NCI-H1694 treated with DMSO at 0.1 percent for 48 hours (cell line): ENCODE measurements around the gene ALX4.

Experiments used
- DNase-seq: peaks from one replicate; lab custom pipeline; 2025; lab: John Stamatoyannopoulos, UW

Gene ALX4

GRCh38 chr11:44300844-44301563 is 8.9 kb downstream of the ALX4 start:
- no peak for DNase-seq

GRCh38 chr11:44298862-44299261 is 11.1 kb downstream of the ALX4 start:
- no peak for DNase-seq

- DNase-seq = no peak
Observed at GRCh38 chr11:44290208-44290607, 19.7 kb downstream of the ALX4 start.

DNA sequence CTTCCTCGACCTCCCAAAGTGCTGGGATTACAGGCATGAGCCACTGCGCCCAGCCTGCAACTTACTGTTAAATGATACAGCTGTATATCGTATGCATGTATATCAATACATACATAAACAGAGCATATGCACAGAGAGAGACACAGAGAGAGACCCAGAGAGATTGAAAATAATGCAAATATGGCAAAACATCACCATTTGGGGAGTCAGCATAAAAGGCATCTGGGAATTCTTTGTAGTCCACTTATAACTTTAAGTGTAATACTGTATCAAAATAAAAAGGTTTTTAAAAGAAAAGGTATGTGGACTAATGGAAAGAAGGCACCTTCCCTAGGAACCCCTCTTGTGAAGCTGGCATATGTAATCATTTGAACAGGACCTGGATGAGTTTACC is 21.8 kb downstream of the ALX4 start:
- no peak for DNase-seq

- no peak for DNase-seq
Observed at GRCh38 chr11:44286911-44287310, 23.0 kb downstream of the ALX4 start.

- DNase-seq = peak; percentile 69
Observed at GRCh38 chr11:44286268-44286880, 23.6 kb downstream of the ALX4 start.

- DNase-seq = no peak
Observed at GRCh38 chr11:44285756-44286155, 24.2 kb downstream of the ALX4 start.

DNA sequence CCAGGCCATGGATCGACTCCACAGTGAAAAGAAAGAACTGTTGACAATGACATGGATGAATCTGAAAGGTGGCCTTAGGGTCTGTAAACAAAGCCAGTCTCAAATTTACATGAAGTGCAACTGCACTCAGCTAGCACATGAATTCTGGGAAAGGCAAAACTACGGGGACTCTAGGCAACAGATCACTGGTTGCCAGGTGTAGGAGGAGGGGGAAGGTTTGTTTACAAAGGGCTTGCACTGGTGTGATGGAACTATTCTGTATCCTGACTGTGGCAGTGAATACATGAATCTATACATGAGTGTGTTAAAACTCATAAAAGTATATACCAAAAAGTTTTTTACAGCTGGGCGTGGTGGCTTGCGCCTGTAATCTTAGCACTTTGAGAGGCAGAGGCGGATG is 27.3 kb downstream of the ALX4 start:
- DNase-seq = no peak

DNA sequence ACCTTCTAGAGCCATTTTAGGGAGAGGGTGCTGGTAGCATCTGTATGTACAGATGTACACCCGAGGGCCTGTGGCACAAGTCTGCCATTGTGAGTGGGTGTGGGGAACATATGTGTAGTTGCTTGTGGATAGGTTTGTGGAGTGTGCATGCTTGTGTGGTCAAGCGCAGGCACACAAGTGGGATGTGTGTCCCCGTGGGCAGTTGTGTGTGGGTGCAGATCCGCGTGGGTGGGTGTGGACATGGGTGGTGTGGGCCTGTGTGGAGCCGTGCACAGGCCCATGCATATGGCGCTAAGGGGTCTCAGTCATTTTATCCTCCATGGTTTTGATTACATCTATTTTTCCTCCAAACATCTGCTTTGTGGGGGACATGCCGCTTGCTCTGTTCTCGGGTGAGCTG is 28.8 kb downstream of the ALX4 start:
- no peak for DNase-seq

DNA sequence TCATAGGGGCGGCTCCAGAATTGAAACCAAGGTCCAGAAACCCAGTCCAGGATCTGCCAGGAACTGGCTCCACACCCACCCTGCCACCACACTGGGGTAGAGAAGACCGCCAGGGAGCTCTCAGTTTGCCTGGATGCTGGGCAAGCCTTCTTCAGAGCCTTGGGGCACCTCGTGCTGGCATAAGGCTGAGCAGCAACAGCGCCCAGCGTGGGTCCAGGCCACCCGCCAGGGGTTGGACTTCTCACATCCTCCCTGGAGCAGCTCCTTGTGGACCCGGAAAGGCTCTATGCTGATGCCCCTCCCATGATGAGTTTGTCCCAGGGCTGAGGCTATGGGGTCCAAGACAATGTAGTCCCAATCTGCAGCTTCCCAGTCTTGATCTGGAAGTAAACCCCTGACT is 29.7 kb downstream of the ALX4 start:
- DNase-seq = no peak

- DNase-seq = no peak
Observed at GRCh38 chr11:44279483-44279882, 30.5 kb downstream of the ALX4 start.

DNA sequence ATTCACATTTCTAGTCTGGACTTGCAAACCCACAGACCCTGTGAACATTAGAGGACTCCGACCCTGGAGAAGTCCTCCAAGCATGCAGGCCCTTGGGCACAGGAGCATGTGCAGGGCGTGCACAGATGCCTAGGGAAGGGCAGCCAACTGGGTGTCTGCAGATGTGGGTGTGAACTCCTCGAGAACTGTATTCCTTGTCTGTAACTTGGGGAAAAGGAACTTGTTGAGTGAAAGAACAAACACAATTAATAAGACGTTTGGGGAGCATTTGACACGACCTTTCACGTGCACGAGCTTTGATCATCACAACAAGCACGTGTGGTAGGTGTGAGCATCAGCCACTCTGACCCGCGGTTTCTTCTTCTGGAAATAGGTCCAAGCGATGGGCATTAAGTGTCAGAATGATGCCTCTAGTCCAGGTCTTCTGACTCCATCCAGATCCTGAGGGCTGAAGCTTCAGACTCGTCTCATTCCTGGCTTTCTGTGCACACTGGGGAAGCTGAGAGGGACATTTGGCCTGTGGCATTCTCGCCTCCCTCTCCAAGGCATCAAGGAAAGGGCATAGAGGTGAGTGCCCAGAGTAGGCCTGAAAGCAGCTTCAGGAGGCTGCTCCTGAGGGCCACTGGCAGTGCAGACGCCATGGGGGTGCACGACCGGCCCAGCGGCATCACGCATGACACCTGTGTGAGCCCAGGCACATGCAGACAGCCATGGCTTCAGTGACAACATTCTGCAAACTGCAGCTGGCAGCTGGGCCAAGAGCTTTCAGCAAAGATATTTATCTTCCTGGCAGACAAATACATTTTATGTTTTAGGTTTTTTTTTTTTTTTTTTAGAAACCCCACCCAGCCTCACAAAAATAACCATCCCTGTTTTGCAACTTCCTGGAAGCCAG is 32.5 kb downstream of the ALX4 start:
- no peak for DNase-seq

GRCh38 chr11:44275961-44276550 is 33.9 kb downstream of the ALX4 start:
- DNase-seq = no peak

DNA sequence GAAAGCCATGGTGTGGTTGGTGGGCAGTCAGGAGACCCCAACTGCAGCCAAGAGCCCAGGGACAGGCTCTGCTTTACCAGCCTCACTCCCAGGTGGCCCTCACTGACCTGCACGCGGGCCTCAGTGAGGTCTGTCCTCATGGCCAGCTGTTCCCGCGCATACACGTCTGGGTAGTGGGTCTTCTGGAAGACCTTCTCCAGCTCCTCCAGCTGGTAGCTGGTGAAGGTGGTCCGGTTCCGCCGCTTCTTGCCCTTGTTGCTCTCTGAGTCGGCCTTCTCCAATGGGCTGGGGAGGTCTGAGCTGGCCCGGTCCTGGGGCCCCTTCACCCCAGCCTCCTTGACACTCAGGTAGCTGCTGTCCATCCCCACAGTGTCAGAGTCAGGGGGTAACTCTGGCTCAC is 34.7 kb downstream of the ALX4 start:
- no peak for DNase-seq

DNA sequence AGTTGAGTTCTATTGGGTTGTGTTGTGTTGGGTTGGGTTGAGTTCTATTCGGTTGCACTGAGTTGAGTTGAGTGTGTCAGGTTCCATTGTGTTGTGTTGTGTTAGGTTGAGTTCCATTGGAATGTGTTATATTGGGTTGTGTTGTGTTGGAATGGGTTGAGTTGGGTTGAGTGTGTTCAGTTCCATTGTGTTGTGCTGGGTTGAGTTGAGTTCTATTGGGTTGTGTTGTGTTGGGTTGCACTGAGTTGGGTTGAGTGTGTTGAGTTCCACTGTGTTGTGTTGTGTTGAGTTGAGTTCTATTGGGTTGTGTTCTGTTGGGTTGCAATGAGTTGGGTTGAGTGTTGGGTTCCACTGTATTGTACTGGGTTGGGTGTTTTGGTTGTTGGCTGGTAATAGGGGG is 35.5 kb downstream of the ALX4 start:
- no peak for DNase-seq

DNA sequence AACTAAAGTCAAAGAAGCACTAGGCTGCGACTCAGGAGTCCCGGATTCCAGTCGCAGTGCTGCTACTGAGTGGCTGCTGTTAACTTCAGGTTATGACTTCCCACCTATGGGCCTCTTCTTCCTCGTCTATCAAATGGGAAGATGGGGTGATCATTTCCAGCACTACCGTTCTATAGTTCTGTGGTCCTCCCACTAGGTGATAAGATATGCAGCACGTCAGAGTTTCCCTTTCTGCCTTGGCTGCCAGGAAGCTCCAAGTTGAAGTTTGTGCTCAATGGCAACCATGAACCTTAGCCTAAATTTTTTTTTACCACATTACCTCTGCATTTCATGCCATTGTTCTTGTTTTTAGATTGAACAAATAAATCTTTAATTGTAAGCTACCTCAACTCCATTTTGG is 38.7 kb downstream of the ALX4 start:
- no peak for DNase-seq

DNA sequence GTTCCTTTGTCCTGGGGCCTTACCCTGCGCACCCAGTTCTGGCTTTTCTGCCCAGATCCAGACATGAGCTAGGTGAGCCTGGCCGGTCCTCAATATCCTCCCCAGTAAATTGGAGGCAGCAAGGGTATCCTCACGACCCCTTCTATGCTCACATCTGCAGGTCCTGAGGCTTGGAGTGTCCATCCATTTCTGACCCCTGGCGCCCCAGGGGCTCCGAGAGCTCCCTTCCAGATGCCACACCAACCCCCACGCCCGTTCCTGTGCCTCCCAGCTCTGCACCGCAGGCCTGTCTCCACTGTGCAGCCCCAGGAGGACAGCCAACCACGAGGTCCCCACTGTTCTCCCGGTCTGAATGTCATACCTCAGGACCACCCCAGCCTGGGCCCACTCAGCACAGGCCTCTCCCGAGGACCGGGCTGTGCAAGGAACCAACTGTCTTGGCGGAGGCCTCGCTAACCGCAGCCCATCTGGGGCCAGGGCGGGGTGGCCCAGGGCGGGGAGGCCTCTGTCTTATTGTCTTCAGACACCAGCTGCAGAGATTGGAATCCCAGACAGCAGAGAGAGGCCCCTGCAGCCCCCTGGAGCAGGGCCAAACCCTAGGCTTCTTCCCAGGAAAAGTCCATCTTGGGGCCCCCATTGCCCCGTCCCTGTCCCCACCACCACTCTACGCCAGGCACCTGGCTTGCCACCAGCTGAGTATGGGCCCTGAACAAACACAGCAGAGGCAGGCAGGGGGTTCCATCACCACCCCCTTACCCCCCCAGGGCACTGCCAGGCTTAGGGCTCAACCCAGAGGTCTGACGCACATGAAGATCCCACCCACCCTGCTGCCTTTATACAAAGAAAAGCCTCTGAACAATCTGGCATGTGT is 39.3 kb downstream of the ALX4 start:
- DNase-seq = no peak

DNA sequence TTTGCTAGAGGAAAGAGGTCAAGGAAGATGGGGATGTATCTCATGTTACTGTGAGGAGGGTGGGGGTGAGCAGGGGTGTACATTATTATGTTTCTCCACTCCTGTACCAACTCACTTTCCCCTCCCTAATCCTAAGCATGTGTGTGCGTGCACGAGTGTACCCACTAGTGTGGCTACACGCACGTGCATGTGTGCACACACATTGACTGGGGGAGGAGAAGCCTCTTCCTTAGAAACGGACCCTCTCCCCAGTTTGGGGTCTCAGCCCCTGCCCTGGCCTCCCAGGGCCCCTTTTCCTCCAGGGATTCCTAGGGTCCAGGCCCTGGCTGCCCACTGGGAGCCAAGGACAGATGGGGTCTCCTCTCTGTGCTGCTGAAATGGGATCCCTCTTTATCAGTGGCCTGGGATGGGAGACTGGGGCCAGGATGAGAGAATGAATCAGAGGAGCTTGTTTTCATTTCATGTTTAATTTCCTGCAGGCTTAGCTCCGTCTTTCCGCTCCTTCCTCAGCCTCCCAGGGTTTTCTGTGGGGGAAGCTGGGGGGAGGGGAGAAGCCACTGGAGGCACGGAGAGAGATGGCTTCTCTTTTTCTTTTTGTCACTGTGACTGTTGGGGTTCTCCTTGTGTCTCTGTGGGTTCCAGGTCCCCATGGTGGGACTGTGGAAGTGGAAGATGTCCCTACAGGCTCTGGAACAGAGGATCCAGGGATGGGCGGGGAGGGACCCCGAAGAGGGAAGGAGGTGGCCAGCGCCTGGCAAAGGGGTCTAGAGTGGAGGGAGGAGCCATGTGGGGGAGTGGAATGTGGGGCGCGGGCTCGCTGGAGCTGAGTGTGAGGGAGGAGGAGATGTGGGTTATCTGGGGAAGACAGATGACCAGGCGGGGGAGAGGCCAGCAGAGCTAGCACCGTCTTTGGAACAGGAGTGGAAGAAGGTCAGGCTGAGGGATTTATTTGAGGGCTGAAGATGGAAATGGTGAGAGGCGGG is 40.3 kb downstream of the ALX4 start:
- no peak for DNase-seq

- no peak for DNase-seq
Observed at GRCh38 chr11:44268614-44269080, 41.3 kb downstream of the ALX4 start.
